SKM-1 (cell line): ENCODE data around the gene PODXL.

ENCODE experiments used
- DNase-seq: peaks from one replicate; lab custom pipeline; 2025; ENCODE audit not compliant: unreplicated experiment; lab: John Stamatoyannopoulos, UW

The PODXL gene

DNA sequence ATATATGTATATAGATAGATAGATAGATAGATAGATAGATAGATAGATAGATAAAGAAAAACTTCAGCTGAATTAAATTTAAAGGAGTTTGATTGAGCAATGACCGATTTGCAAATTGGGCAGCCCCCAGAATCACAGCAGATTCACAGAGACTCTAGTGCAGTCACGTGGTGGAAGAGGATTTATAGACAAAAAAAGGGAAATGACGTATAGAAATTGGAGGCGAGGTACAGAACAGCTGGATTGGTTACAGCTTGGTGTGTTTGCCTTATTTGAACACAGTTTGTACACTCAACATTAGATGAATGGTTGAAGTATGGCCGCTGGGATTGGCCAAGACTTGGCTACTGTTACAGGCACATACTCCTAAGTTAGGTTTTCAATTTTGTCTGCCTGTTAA lies 8.2 kb upstream of the PODXL start:
- DNase-seq = no peak

GRCh38 chr7:131563918-131564317 lies 7.5 kb upstream of the PODXL start:
- no peak for DNase-seq

- no peak for DNase-seq
These were observed 6.5 kb upstream of the PODXL start for GRCh38 chr7:131562941-131563340.

DNA sequence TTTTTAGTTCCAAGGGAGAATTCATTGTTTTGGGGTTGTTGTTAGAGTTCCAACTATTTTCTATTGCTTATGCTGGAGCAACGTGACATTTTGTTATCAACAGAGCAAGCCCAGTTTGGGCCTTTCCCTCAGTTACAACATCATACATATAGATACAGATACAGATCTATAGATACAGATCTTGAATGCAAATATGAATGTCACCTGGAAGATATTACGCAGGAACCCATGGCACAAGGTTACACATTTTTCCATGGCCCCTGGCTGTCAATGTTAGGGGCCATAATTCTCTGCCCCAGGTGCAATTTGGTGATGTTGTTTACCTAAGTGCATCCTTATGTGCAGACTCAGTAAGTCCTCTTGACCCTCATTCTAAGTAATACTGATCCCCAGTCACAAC lies 3.6 kb upstream of the PODXL start:
- DNase-seq = no peak

- no peak for DNase-seq
These were observed 1.4 kb upstream of the PODXL start for GRCh38 chr7:131557652-131558385.

DNA sequence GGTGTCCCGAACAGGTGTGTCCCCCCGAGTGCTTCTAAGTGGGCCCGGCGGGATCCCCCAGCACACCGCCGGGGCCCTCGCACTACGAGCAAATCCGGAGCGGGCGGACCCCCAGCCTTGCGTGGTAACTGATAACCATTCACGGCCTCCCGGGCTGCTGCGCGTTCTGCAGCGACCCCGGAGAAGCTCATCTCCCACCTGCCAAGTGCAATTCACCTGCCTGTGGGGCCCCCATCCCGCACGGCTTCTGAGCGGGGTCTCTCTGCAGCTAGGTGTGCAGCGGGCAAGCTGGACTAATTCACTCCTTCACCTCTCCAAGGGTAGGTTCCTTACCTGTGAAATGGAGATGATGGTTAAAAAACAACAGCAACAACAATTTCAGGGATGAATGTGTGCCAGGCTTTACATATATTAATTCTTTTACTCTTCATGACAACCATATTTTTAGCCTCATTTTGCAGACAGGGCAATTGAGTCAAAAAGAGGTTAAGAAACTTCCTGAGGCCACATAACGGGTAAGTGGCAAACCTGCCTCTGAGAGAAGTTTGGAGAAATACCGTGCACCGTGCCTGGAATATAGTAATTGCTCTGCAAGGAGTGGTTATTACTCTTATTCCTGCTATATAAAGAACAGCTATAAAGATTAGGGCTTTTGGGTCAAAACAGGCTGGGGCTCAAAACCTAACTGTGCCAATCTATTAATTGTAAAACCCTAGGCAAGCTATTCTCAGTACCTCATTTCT lies 652 bp upstream of the PODXL start:
- DNase-seq = no peak

DNA sequence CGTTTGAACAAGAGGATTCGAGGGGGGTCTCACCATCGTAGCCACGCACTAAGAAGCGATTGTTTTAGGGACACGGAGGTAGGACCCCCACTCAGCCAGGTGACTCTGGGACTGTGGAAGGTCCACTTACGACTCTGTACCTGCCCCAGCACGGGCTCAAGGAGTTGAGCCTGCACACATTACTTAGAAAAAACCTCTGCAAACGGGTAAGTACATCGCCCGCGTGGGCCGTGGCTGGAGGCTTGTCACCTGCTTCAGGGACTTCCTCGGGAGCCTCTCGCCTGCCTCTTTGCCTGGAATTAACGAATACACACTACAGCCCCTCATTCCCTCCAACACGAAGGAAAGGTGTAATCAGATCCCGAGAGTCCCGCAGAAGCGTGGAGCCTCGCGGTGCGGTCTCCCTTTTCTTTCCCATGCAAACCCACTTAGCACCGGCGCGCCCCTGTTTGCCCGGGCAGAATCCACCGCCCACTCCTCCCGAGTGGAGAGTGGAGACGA lies 826 bp downstream of the PODXL start:
- DNase-seq = no peak

DNA sequence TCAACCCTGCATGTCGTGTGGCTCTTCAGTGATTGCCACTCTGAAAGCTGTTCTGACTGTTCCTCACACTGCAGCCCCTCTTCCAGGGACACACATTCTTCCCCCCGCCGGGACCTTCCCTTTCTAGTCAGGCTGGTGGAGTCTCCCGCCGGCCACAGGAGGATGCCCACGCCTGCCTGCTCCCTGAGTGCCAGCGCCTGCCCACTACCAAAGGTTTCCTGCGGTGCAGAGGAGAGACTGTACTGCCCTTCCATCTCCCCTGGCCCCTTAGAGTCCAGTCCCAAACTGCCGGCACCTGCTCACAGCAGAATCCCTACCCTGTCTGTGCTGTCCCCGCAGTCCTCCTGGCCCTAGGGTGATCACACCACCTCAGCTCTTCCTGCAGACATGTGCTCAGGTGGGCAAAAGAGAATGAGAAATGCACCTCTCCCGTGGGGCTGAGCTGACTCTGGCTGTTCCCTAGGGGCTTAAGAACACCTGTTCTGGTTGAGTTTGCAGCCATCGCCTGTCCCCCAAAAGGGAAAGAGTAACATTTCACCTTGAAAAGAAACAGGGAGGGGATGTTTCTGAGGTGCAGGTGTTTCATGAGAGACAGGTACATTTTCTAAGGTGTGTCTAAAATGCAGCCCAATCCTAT lies 1.4 kb downstream of the PODXL start:
- no peak for DNase-seq

DNA sequence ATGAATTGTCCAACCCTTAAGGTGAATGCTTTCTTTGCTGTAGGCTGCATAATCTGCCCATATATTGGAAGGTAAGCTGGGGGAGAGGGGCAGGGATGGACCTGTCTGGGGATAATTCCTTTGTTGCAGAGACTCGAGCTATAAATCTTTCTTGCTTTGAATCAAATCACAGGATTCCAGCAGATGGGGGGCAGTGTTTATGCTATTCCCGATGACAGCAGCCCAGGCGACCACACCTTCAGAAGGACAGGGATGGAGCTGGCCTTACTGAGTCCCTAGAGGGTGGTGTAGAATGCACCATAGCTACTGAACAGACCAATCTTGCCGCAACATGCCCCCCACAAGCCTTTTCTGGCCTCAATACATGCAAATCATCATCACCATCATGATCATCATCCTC lies 2.5 kb downstream of the PODXL start:
- DNase-seq = no peak

- no peak for DNase-seq
These were observed 4.4 kb downstream of the PODXL start for GRCh38 chr7:131552053-131552452.

DNA sequence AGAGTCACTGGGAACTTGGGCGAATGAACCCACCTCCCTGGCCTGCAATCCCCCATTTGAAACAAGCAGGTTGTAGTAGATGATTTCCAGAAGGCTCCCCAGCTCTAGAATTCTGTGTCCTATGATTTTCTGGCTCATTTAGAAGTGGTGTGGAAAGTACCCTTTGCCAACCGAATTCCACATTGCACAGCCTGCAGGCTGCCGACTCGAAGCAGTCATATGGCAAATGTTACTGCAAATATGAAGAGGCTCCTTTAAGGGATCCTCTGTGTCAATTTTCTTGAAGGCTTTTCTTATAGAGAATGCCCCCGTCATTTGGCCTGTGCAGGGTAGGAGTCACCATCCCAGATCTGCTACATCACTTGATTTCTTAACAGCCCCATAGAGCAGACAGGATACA lies 5.6 kb downstream of the PODXL start:
- DNase-seq = no peak

DNA sequence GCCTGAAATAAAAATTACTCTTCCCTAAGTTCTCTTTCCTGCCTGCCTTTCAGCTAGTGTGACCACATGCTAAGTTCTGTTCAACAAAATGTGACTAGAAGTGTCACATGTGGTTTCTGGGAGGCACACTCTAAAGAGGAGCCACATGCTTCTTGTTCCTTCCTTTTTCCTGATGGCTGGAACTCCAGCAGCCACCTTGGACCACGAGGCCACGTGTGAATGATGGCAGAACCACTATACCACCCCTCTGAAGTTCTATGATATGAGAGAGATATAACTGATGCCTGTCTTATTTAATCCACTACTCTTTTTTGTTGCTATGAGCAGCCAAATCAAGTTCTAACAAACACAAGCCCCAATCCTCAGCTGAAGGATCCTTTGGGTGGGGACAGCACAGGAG lies 8.1 kb downstream of the PODXL start:
- DNase-seq = no peak

DNA sequence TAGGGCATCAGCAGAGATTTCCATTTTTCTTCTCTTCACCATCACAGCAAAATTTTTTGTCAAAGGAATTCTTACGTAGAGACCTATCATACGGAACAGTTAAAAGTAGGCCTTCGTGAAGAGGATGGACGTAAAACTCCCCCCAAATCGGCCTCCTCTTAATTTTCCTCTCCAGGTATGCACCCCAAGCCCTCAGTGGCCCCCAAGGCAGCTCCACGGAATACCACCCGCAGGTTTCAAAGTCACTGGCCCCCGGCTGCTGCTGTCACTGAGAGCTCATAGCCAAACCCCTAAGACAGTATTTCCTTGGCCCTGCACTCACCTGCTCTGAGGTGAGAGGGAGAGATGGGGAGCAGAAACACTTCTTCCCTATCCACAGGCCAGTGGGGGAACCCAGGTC lies 8.8 kb downstream of the PODXL start:
- no peak for DNase-seq

- DNase-seq = no peak
These were observed 9.8 kb downstream of the PODXL start for GRCh38 chr7:131546583-131547141.

- no peak for DNase-seq
These were observed 10.3 kb downstream of the PODXL start for GRCh38 chr7:131546126-131546525.

GRCh38 chr7:131544449-131545301 lies 11.8 kb downstream of the PODXL start:
- no peak for DNase-seq

GRCh38 chr7:131544021-131544420 lies 12.4 kb downstream of the PODXL start:
- no peak for DNase-seq

- DNase-seq = no peak
These were observed 13.1 kb downstream of the PODXL start for GRCh38 chr7:131543298-131543697.

GRCh38 chr7:131540491-131541162 lies 15.8 kb downstream of the PODXL start:
- DNase-seq = no peak

DNA sequence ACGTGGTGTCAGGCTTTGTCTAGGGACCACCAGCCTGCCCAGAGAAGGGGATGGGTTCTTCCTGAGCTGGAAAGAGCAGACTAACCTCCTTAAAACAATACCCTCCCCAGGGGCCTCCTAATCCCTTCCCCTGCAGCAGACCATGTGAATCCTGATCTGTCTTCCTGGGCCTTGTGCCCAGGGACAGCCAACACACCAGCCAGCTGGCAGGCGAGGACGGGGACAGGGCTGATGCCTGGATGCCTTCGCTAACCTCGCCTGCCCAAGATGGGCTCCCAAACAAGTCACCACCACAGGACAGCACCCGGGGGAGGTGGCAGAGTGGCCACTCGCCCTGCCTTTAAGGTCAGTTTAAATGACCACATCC lies 17.6 kb downstream of the PODXL start:
- no peak for DNase-seq
